NCI-H226 (cell line): Measurements from ENCODE around the gene RPS6KC1.
"Not testable (repeated sequence)": the region's sequence is repeated elsewhere in the genome, so short reads cannot be mapped to it uniquely, and the experiment has no call there.

Experiments
- DNase-seq: peaks from one replicate; pipeline ENCODE4 v3.0.0-alpha.2; 2015

Gene RPS6KC1

GRCh38 chr1:213160442-213160841 is 109.4 kb downstream of the RPS6KC1 start:
- DNase-seq, result not testable (repeated sequence)

- peak; percentile 7 for DNase-seq
Observed at GRCh38 chr1:213162338-213162737, 111.3 kb downstream of the RPS6KC1 start.

- DNase-seq, result no peak
Observed at GRCh38 chr1:213162862-213163261, 111.8 kb downstream of the RPS6KC1 start.

GRCh38 chr1:213163278-213163711 is 112.3 kb downstream of the RPS6KC1 start:
- DNase-seq, result no peak

GRCh38 chr1:213164561-213164960 is 113.5 kb downstream of the RPS6KC1 start:
- no peak for DNase-seq

- no peak for DNase-seq
Observed at GRCh38 chr1:213166852-213167251, 115.8 kb downstream of the RPS6KC1 start.

- no peak for DNase-seq
Observed at GRCh38 chr1:213171711-213172110, 120.7 kb downstream of the RPS6KC1 start.

- DNase-seq, result no peak
Observed at GRCh38 chr1:213176341-213176740, 125.3 kb downstream of the RPS6KC1 start.

- DNase-seq, result no peak
Observed at GRCh38 chr1:213179784-213180183, 128.7 kb downstream of the RPS6KC1 start.

- DNase-seq, result no peak
Observed at GRCh38 chr1:213180833-213181232, 129.8 kb downstream of the RPS6KC1 start.

- DNase-seq, result no peak
Observed at GRCh38 chr1:213183036-213183672, 132.1 kb downstream of the RPS6KC1 start.

GRCh38 chr1:213186168-213186567 is 135.1 kb downstream of the RPS6KC1 start:
- DNase-seq, result no peak

GRCh38 chr1:213192026-213192425 is 141.0 kb downstream of the RPS6KC1 start:
- no peak for DNase-seq

- DNase-seq, result no peak
Observed at GRCh38 chr1:213194383-213194782, 143.3 kb downstream of the RPS6KC1 start.

- DNase-seq, result no peak
Observed at GRCh38 chr1:213194855-213195254, 143.8 kb downstream of the RPS6KC1 start.

- not testable (repeated sequence) for DNase-seq
Observed at GRCh38 chr1:213196328-213197054, 145.4 kb downstream of the RPS6KC1 start.

GRCh38 chr1:213200630-213201029 is 149.6 kb downstream of the RPS6KC1 start:
- DNase-seq, result no peak

- no peak for DNase-seq
Observed at GRCh38 chr1:213201380-213202155, 150.5 kb downstream of the RPS6KC1 start.

GRCh38 chr1:213211201-213211600 is 160.2 kb downstream of the RPS6KC1 start:
- DNase-seq, result no peak

- DNase-seq, result not testable (repeated sequence)
Observed at GRCh38 chr1:213219076-213219475, 168.0 kb downstream of the RPS6KC1 start.

- DNase-seq, result no peak
Observed at GRCh38 chr1:213221209-213221608, 170.2 kb downstream of the RPS6KC1 start.

- no peak for DNase-seq
Observed at GRCh38 chr1:213227458-213227857, 176.4 kb downstream of the RPS6KC1 start.

- DNase-seq, result no peak
Observed at GRCh38 chr1:213231795-213232231, 180.8 kb downstream of the RPS6KC1 start.

- DNase-seq, result no peak
Observed at GRCh38 chr1:213242883-213243282, 191.8 kb downstream of the RPS6KC1 start.
